GM21390 (cell line): Measurements from ENCODE around the gene GPR75.

Experiments
- ATAC-seq: cut with Tn5 transposase; IDR thresholded peaks from one replicate; pipeline ENCODE4 v1.9.1; 2021; ENCODE audit not compliant: unreplicated experiment

Gene GPR75

GRCh38 chr2:53811601-53812000 lies 48.2 kb downstream of the GPR75 start:
- ATAC-seq: no peak
